Testis (tissue), 2 donors: ENCODE results near the gene TXNDC8.

Experiments used
- CTCF ChIP-seq, 3 experiments: fragments of 450-650 bp in 2 of 3; fragments of 200-600 bp in 1 of 3; sonication (generic) in 1 of 3; IDR thresholded peaks; one replicate each; pipeline ENCODE4 v1.5.1; 2016 to 2019; ENCODE audit warnings: antibody characterized with exemption in 3 of 3, mild to moderate bottlenecking in 2 of 3, moderate library complexity in 1 of 3
- POLR2A ChIP-seq: fragments of 450-650 bp; IDR thresholded peaks from one replicate; pipeline ENCODE4 v1.6.1; 2017; ENCODE audit warnings: antibody characterized with exemption, mild to moderate bottlenecking, moderate library complexity

GRCh38 chr9:110340306-110340705 lies 2.6 kb upstream of the TXNDC8 start:
- TF ChIP-seq CTCF (IDR thresholded peaks at IDR 0.05) = no peak
- no peak for TF ChIP-seq POLR2A
